DMS153 treated with DMSO at 0.1 percent for 48 hours (cell line): ENCODE data around the gene FAR2.
"Not testable (repeated sequence)": the region's sequence is repeated elsewhere in the genome, so short reads cannot be mapped to it uniquely, and the experiment has no call there.

Source experiments
- DNase-seq: peaks from one replicate; lab custom pipeline; 2025; ENCODE audit not compliant: unreplicated experiment; lab: John Stamatoyannopoulos, UW

Gene FAR2

DNA sequence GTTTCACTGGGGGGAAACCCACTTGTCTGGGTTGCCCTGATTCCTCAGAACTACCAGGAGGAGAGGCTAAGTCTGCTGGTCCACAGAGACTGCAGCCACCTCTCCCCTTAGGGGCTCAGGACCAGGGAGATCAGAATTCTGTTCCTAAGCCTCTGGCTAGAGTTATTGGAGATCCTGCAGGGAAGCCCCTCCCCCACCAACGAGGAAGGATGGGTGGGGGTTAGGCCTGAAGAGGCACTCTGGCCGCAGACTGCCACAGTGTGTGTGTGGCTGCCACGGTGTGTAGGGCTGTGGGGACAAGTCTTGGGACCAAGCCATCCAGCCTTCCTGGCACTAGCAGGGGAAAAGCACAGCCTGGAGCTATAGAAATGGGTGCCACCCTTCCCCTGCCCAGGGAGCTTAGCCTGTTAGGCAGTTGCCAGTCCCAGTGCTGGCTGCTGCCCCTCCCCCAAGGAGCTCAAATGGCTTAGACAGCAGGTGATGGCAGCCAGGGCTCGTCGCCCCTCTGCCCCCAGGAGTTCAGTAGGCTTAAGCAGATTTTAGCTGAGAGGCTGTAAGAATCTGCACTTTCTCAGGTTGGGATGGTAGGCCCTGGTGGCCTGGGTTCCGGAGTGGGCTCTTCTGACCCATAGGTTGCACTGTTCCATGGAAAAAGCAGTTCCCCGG, 124.2 kb downstream of the FAR2 start:
- DNase-seq, result no peak

DNA sequence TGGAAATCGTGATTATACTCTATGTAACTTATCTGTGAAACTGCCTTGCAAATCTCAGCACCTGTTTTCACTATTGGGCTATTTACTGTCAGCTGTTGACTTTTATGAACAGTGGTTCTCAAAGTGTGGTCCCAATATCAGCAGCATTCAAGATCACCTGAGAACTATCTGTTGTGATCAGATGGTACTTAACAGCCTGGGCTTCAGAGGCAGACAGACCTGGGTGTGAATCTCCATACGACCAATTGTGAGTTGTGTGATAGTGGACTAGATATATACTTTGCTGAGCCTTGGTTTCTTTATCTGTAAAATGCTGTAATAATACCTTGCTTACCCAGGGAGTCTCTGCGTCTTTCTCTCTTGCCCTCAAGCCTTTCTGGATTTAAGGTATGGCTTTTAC, 126.8 kb downstream of the FAR2 start:
- no peak for DNase-seq

- DNase-seq, result no peak
Observed at GRCh38 chr12:29277231-29277630, 128.2 kb downstream of the FAR2 start.

DNA sequence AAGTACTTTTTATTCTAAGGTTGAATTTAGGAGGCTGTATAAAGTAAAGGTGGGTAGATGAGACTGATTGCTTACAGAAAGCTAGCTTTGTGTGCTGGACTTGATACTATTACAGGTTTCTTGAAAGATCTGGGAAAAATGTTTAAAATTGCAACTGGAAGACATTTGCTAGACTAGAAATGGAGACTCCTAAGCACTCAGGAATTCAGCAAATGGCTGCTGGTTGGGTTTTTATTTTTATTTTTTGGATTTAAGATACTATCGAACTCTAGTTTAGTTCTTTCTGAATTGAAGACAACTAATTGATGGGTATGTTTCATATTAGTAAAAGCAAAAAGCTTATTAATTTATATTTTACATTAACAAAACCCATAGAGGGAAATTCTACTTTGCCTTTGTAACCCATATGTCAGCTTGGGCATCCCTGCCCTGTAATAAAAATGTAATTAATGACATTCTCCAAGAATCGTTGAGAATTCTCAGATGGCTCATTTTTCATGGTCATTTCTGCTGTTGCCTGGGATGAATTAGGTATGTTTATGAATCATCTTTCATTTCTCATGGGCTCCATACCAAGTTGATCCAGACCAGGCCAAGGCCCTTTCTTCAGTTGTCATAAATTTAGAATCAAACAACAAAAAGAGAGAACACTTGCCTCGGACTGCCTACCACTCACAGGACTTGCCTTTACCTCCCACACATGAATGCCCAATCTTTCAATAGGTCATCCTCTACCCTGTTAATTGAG, 129.8 kb downstream of the FAR2 start:
- no peak for DNase-seq

- no peak for DNase-seq
Observed at GRCh38 chr12:29281371-29282005, 132.4 kb downstream of the FAR2 start.

- no peak for DNase-seq
Observed at GRCh38 chr12:29282031-29282816, 133.1 kb downstream of the FAR2 start.

GRCh38 chr12:29283969-29284700, 135.1 kb downstream of the FAR2 start:
- no peak for DNase-seq

GRCh38 chr12:29286081-29286790, 137.2 kb downstream of the FAR2 start:
- no peak for DNase-seq

- no peak for DNase-seq
Observed at GRCh38 chr12:29287622-29288021, 138.5 kb downstream of the FAR2 start.

GRCh38 chr12:29288031-29288430, 139.0 kb downstream of the FAR2 start:
- no peak for DNase-seq

DNA sequence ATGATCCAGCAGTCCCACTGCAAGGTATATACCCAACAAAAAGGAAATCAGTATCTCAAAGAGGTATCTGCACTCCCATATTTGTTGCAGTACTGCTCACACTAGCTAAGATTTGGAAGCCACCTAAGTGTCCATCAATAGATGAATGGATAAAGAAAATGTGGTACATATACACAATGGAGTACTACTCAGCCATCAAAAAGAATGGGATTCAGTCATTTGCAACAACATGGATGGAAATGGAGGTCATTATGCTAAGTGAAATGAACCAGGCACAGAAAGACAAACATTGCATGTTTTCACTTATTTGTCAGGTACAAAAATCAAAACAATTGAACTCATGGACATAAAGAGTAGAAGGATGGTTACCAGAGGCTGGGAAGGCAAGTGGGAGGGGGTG, 141.4 kb downstream of the FAR2 start:
- not testable (repeated sequence) for DNase-seq

DNA sequence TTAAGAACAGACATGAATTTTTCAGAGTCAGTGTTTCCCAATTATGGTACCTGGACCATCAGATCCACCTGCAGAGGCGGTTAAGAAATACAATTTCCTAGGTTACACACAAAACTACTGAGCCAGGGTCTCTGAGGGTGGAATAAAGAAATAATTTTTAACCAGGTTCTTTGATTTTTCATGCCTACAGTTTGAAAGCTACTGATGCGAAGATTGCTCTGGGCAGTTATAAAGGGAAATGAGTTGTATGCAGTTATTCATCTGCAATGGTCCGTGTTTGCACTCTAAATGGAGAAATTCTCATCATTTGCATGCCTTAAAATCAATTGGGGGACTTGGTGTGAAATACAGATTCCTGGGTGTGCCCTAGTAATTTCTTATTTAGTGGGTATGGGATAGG, 142.1 kb downstream of the FAR2 start:
- no peak for DNase-seq

GRCh38 chr12:29299633-29300032, 150.6 kb downstream of the FAR2 start:
- no peak for DNase-seq

DNA sequence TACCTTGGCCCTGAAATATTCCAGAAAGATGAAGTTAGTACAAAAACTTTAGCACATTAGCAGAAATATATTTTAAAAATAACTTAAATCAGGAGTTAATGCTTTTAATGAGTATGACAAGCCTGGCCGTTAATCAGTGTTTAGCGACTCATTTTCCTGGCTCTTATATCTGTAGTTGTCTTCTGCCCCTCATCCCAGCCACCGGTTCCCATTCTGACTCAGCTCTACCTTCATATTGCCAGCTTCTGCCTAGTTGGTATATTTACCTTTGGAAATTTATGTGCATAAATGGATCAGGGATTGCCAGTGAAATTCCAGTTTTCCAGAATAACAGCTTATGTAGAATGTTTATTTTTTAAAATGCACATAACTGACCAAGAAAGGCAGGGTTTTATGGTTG, 152.0 kb downstream of the FAR2 start:
- DNase-seq, result no peak

DNA sequence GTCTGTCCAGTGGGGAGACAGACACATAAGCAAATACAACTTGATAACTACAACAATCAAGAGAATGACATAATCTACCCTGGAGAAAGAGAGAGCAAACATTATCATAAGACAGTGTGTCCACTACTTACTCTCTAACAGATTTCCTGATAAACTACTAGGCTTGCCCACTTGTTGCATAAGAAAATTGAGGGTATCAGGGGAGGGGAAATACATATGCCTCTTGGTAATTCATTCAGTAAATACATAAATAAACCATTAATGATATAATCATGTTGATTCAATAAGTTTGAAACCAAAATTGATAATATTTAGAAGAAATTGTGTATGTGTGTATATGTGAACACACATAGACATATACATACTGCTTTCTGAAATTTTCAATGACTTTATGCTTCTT, 155.3 kb downstream of the FAR2 start:
- no peak for DNase-seq

GRCh38 chr12:29306266-29306665, 157.2 kb downstream of the FAR2 start:
- no peak for DNase-seq

GRCh38 chr12:29306682-29307081, 157.6 kb downstream of the FAR2 start:
- DNase-seq, result no peak

DNA sequence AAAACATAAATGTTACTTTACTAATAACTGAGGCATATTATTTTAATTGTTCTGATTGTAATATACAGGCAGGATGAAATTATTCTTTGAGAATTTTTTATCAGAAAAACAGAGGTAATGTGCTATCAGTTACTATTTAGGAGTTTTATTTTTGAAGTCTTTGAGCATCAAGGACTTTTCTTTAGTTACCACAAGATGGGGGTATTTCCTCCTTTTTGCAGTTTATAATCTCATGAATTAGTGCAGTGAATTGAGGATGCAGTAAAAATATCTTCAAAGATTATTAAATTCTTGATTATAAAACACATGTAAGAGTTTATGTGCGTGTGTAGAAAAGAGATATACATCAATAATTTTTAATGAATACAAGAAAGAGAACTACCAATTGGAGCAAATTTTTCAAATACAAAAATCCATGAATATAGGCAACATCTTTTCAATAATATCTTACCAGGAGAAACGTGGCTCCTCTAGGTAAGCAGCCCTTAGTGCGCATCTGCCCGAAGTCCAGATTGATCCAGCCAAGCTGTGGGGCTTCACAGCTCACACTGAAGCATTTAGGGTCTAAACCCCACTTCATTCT, 160.3 kb downstream of the FAR2 start:
- DNase-seq, result no peak

DNA sequence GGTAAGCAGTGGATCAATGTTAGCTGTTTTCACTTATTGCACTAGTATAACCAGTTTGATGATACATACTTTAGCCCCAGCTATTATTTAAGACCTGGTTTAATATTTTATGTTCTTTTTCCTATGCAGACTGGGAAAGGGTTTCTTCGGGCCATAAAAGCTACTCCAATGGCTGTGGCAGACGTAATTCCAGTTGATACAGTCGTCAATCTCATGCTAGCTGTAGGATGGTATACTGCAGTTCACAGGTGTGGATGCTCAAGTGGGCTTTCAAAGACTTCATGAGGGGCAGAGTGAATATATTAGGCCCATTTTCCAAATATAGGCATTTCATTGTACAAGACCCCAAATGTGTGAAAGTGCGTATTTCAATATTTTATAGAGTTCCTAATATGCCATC, 161.8 kb downstream of the FAR2 start:
- DNase-seq, result no peak

- DNase-seq, result no peak
Observed at GRCh38 chr12:29314416-29314815, 165.3 kb downstream of the FAR2 start.
